Germinal center (tissue), 1 donor: ENCODE data around the gene PDE4A.
"Not testable (repeated sequence)": the region's sequence is repeated elsewhere in the genome, so short reads cannot be mapped to it uniquely, and the experiment has no call there.

Experiments
- DNase-seq: peaks from one replicate; pipeline ENCODE4 v3.0.0; 2012; ENCODE audit warnings: mixed read lengths, low spot score

Gene PDE4A

GRCh38 chr19:10420444-10421239 lies at the start of gene PDE4A:
Gene PDE4A, plus strand, starts transcription at chr19:10420538. Its CDS starts 227 bp downstream, at chr19:10420765.
- DNase-seq = no peak

- DNase-seq = no peak
Measured at GRCh38 chr19:10372690-10373089, 47.6 kb upstream of the PDE4A start.

DNA sequence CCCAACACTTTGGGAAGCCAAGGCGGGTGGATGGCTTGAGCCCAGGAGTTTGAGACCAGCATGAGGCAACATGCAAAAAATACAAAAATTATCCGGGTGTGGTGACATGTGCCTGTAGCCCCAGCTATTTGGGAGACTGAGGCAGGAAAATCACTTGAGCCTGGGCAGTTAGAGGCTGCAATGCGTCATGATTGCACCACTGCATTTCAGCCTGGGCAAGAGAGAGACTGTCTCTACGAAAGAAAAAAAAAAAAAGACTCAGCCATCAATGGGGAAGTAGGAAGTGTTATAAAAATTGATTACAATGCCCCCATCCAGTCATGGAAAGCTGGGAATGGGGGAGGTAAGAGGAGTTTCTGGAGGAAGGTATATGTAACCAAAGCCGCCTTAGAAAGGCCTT lies 45.4 kb upstream of the PDE4A start:
- no peak for DNase-seq

GRCh38 chr19:10377140-10377640 lies 43.1 kb upstream of the PDE4A start:
- not testable (repeated sequence) for DNase-seq

DNA sequence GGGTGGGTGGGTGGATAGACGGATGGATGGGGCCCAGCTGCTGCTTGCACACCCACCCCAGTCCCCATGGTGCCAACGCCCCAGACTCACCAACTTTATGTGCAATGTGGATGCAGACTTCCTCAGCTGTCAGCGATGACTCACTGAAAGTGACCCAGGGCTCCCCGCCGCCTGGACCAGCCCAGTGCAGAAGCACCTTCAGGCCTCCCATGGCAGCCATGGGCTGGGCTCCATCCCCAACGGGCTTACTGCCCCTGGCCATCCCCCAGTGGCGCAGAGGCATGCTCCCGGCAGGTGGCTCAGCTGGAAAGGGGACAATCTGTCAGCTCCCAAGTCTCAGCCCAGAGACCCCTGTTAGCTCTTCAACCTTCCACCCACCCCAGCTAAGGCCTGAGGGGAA lies 42.2 kb upstream of the PDE4A start:
- DNase-seq = no peak

DNA sequence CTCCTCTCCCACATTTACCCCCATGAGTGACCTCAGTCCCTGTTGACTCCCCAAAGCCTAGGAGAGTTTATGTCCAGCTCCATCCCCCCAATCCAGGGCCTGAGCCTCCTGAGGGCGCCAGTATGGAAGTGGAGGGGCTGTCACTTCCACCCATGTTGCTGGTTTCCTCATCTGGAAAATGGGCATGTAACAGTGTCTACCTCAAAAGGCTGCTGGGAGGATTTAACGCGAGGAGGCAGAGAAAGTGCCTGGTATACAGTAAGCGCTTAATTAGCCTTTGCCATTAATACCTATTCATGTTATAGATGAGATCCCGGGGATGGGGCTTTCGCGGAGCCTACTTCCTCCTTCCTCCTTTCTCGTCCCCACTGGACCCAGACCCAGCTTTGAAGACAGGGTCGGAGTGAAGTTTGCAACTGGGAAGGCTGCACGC lies 40.4 kb upstream of the PDE4A start:
- DNase-seq = no peak

DNA sequence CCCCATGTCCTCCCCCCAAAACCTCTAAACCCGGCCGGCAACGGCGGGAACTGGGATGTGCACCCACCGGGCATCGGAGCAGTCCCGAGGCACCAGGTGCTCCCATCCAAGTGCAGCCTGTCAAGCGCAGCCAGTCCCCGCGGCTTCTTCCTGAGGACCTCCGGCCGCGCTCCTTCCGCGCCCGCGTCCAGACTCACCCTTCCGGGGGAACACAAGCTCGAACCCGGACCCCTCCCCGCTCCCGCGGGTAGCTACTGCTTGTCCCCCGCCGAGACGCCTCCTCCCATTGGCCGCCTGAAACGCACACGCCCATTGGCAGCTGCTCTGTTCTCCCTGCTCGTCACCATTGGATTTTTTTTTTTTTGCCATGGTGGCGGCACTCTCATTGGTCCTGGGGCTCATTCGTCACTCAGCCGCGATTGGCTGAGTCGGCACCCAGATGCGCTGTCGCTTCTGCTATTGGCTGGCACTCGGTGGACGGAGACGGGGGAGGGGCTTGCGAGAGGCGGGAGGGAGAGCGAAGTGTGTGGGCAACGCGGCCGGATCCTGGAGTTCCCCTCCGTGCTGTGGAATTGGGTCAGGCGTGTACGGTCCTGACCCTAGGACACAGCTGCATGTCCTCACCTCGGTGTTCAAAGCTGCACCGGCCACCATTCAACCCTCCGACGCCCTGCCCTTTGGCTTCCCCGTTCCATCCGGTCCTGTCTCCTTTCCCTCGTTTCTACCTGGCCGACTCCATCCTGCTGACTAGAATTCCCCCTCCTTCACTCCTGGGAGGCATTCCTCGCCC lies 39.8 kb upstream of the PDE4A start, which contains the start of gene TYK2:
TSS of gene TYK2 (minus strand) at position 260 of the 790 bp plus-strand sequence. CDS start 2,166 bp downstream, outside the sequence.
- DNase-seq = peak; percentile 100

DNA sequence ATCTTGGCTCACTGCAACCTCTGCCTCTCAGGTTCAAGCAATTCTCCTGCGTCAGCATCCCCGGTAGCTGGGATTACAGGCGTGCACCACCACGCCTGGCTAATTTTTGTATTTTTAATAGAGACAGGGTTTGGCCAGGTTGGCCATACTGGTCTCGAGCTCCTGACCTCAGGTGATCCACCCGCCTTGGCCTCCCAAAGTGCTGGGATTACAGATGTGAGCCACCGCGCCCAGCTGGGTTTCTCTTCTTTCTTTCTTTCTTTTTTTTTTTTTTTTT lies 37.2 kb upstream of the PDE4A start:
- not testable (repeated sequence) for DNase-seq

- DNase-seq = no peak
Measured at GRCh38 chr19:10384580-10384979, 35.8 kb upstream of the PDE4A start.

DNA sequence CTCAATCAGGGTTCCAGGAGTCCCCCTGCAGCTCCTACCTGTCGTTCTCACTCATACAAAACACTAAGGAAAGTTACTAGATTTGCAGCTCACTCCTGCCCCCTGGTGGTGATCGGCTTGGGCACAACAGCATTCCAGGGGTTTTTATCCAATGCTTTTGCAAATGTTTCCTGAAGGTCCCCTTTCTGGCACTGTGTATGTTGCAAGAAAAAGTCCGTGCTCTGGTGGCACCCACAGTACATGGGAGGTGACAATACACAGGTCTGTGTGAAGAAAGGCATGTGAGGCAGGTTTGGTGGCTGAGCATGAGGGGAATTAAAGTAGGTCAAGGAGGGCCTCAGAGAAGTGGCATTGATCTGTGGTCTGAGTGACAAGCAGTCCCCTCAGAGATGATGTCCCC lies 31.4 kb upstream of the PDE4A start:
- DNase-seq = peak; percentile 68

DNA sequence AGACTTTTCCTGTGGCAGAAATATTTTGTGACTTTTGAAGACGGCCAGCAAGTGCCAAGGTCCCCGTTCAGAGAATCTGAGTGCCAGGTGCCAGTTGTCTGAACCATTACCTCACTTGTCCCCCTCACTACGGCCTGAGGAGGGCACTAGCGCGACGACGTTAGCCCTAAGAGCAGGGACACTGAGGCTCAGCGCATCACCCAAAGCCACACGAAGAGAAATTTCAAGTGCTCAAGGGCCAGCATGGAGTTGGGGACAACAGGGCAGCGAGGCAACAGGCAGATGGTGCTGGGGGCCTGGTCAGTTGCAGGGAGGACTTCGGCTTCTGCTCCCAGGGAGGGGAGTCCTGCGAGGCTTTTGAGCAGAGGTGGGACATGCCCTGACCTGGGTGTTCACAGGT lies 30.5 kb upstream of the PDE4A start:
- no peak for DNase-seq

GRCh38 chr19:10390652-10391286 lies 29.6 kb upstream of the PDE4A start:
- DNase-seq = peak; percentile 74

DNA sequence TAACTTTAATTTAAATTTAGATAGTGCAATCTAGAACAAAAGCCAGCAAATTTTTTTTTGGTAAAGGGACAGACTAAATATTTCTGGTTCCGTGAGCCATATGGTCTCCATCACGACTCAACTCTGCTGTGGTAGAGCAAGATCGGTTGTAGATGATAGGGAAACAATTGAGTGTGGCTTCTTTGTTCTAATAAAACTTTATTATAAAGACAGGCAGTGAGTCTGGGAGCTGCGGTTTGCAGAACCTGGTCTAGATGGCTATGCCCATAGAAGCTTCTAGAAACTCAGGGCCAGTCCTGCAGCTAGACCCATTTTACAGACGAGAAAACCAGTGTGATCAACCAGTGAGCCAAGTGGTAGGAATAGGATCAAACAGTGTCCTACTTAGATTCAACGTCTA lies 28.2 kb upstream of the PDE4A start:
- DNase-seq = no peak

- no peak for DNase-seq
Measured at GRCh38 chr19:10393137-10393536, 27.2 kb upstream of the PDE4A start.

- DNase-seq = no peak
Measured at GRCh38 chr19:10395003-10395402, 25.3 kb upstream of the PDE4A start.

- no peak for DNase-seq
Measured at GRCh38 chr19:10395436-10395835, 24.9 kb upstream of the PDE4A start.

GRCh38 chr19:10395917-10396316 lies 24.4 kb upstream of the PDE4A start:
- no peak for DNase-seq

- DNase-seq = no peak
Measured at GRCh38 chr19:10398819-10399218, 21.5 kb upstream of the PDE4A start.

DNA sequence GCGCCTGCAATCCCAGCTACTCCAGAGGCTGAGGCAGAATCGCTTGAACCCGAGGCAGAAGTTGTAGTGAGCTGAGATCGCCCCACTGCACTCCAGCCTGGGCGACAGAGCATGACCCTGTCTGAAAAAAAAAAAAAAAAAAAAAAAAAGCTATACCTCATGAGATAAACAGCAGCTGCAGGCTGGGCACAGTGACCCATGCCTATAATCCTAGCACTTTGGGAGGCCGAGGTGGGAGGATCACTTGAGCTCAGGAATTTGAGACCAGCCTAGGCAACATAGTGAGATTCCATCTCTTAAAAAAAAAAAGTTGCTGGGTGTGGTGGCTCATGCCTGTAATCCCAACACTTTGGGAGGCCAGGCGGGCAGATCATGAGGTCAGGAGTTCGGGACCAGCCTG lies 21.0 kb upstream of the PDE4A start:
- not testable (repeated sequence) for DNase-seq

DNA sequence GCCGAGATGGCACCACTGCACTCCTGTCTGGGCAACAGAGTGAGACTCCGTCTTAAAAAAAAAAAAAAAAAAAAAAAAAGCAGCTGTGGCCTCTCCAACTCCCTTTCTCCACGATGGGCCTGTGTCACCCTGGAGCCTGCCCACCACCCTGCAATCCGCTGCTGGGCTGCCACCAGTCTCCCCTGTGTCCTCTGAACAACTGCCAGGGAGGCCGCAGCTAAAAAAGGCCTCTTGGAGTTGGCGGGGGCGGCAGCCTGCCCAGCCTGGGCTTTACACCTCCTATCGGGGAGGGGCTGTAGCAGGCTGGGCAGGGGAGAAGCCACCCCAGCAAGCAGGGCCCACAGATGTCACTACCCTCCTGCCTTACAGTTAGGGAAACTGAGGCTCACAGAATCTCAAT lies 20.5 kb upstream of the PDE4A start:
- no peak for DNase-seq

- DNase-seq = no peak
Measured at GRCh38 chr19:10402441-10403038, 17.8 kb upstream of the PDE4A start.
